OCI-LY7 (cell line): ENCODE results near the gene CLCF1. TPM values are rescaled to one million over a fixed set of nuclear protein-coding genes. Genes with fewer than 3 reads are reported as not detected.

Experiments used
- BruUV-seq: library from RNA; stranded (reverse); fragments of 400-500 nt; replicated peaks from 2 replicates; lab custom pipeline; 2021; lab: Mats Ljungman, UMichigan
- CTCF ChIA-PET: fragments of 300-600 bp; sonication (Branson Sonifier 250); formaldehyde crosslinking; loops from one replicate; lab custom pipeline; 2022; ENCODE audit warnings: antibody characterized with exemption; ENCODE audit not compliant: unreplicated experiment; lab: Charles Lee
- POLR2A ChIA-PET: fragments of 300-600 bp; sonication (Branson Sonifier 250); formaldehyde crosslinking; loops from one replicate; lab custom pipeline; 2022; ENCODE audit warnings: antibody characterized with exemption; lab: Charles Lee
- DNase-seq: peaks from one replicate; pipeline ENCODE4 v3.0.0-alpha.2; 2015; ENCODE audit warnings: low spot score
- H2AFZ ChIP-seq: fragments of 200-600 bp; sonication (generic), shearing (Covaris generic); 2 replicates; pipeline ENCODE4 v1.6.1; 2014; ENCODE audit warnings: mild to moderate bottlenecking, antibody characterized with exemption, low read length, moderate library complexity
- H3K27ac ChIP-seq: fragments of 200-600 bp; sonication (generic); 2 replicates; pipeline ENCODE4 v1.5.1; 2014; ENCODE audit warnings: mixed run types, low read depth, mild to moderate bottlenecking, moderate library complexity, low read length, inconsistent platforms; ENCODE audit not compliant: poor library complexity, severe bottlenecking
- H3K36me3 ChIP-seq: fragments of 200-600 bp; sonication (generic); 2 replicates; pipeline ENCODE4 v1.6.1; 2014; ENCODE audit warnings: mild to moderate bottlenecking, antibody characterized with exemption, low read length, moderate library complexity, mixed read lengths; ENCODE audit not compliant: insufficient read depth
- H3K4me1 ChIP-seq: fragments of 200-600 bp; sonication (generic); 2 replicates; pipeline ENCODE4 v1.5.1; 2014; ENCODE audit warnings: mild to moderate bottlenecking, low read length; ENCODE audit not compliant: insufficient read depth, poor library complexity, severe bottlenecking
- H3K4me2 ChIP-seq: fragments of 200-600 bp; sonication (generic); 2 replicates; pipeline ENCODE4 v1.6.1; 2014; ENCODE audit warnings: mild to moderate bottlenecking, low read length
- H3K4me3 ChIP-seq: fragments of 200-600 bp; sonication (generic); 2 replicates; pipeline ENCODE4 v1.5.1; 2014; ENCODE audit warnings: mild to moderate bottlenecking, low read depth, low read length; ENCODE audit not compliant: poor library complexity, severe bottlenecking
- H3K79me2 ChIP-seq: fragments of 200-600 bp; sonication (generic); 2 replicates; pipeline ENCODE4 v1.6.1; 2016; ENCODE audit warnings: low read depth, mild to moderate bottlenecking, low read length, moderate library complexity, mixed read lengths; ENCODE audit not compliant: insufficient read depth
- H3K9me2 ChIP-seq: fragments of 200-600 bp; sonication (generic); 2 replicates; pipeline ENCODE4 v1.6.1; 2016; ENCODE audit warnings: mild to moderate bottlenecking, low read length, mixed read lengths; ENCODE audit not compliant: insufficient read depth
- H3K9me3 ChIP-seq: fragments of 200-600 bp; sonication (generic); 2 replicates; pipeline ENCODE4 v1.6.1; 2014; ENCODE audit warnings: mild to moderate bottlenecking, mixed run types, low read length, mixed read lengths
- H4K20me1 ChIP-seq: fragments of 200-600 bp; sonication (generic); 2 replicates; pipeline ENCODE4 v1.6.1; 2014; ENCODE audit warnings: mild to moderate bottlenecking, antibody characterized with exemption, low read length, moderate library complexity, mixed read lengths; ENCODE audit not compliant: insufficient read depth
- CTCF ChIP-seq: fragments of 200-600 bp; sonication (generic); conservative IDR thresholded peaks from 2 replicates; pipeline ENCODE4 v1.5.1; 2014; ENCODE audit warnings: mild to moderate bottlenecking, antibody characterized with exemption, low read length, moderate library complexity, mixed read lengths
- EZH2phosphoT487 ChIP-seq: fragments of 200-600 bp; sonication (generic); IDR thresholded peaks from 2 replicates; pipeline ENCODE4 v1.6.1; 2018; ENCODE audit warnings: low read depth, borderline replicate concordance, mild to moderate bottlenecking, mixed run types, antibody characterized with exemption, low read length, moderate library complexity, mixed read lengths
- intact Hi-C: fragments of 100-400 bp; cut with micrococcal nuclease; formaldehyde crosslinking; loops from one replicate; pipeline ENCODE4 v1.10.0; 2022; ENCODE audit not compliant: unreplicated experiment
- total RNA-seq, 2 experiments: library from RNA; depleted of rRNA in 1 of 2; stranded (reverse); fragments of >200 nt in 1 of 2; shearing (Covaris generic) in 1 of 2; gene quantifications; 2 replicates each; pipeline ENCODE4 v1.2.3, GENCODE V29; 2014 to 2022

Gene CLCF1
- total RNA-seq, 2 experiments from 2014 or later, result 0.34 to 0.35 TPM

- peaks cover 67% of the 10 kb centered on the region for H3K4me1 ChIP-seq
- peak overlapping the region; percentile 31 for H3K4me2 ChIP-seq
- intact Hi-C loops, result no loop called here
- no peaks in the 10 kb centered on the region for H3K9me3 ChIP-seq
- H3K79me2 ChIP-seq, result no peaks in the 10 kb centered on the region
- BruUV-seq, result no TSS peak
- DNase-seq, result no peak
- POLR2A ChIA-PET, result no interaction called here
- no peaks in the 10 kb centered on the region for H3K36me3 ChIP-seq
- no peaks in the 10 kb centered on the region for H4K20me1 ChIP-seq
- H3K27ac ChIP-seq, result no peak overlapping the region
- H2AFZ ChIP-seq, result no peak overlapping the region
- no peaks in the 10 kb centered on the region for H3K9me2 ChIP-seq
- no peak overlapping the region for H3K4me3 ChIP-seq
- CTCF ChIA-PET, result no interaction called here
- TF ChIP-seq EZH2phosphoT487, result no peak
Measured at GRCh38 chr11:67416416-67417335, 43.3 kb upstream of the CLCF1 start.

- intact Hi-C loops, result no loop called here
- BruUV-seq, result no TSS peak
- peaks cover 70% of the 10 kb centered on the region for H3K4me1 ChIP-seq
Measured at GRCh38 chr11:67415501-67416304, 42.3 kb upstream of the CLCF1 start, which contains the start of gene CARNS1. TSS of gene CARNS1 (plus strand) at chr11:67415678. CDS start at chr11:67416200, 522 bp downstream.

More at GRCh38 chr11:67415501-67416304, 42.3 kb upstream of the CLCF1 start, which contains the start of gene CARNS1:
- H3K27ac ChIP-seq, result no peak within 1 kb of the TSS
- H3K36me3 ChIP-seq, result peaks cover 3% of the 10 kb centered on the region
- H2AFZ ChIP-seq, result no peak within 1 kb of the TSS
- no peak within 1 kb of the TSS for H3K4me3 ChIP-seq
- ChIA-PET CTCF (no interaction called here), POLR2A (no interaction called here)
- TF ChIP-seq CTCF (no peak), EZH2phosphoT487 (no peak)
- H4K20me1 ChIP-seq, result no peaks in the 10 kb centered on the region
- H3K9me2 ChIP-seq, result no peaks in the 10 kb centered on the region
- H3K4me2 ChIP-seq, result peak within 1 kb of the TSS; percentile 31; the same call in 1 of the 2 replicates
- no peaks in the 10 kb centered on the region for H3K9me3 ChIP-seq
- H3K79me2 ChIP-seq, result no peaks in the 10 kb centered on the region
- DNase-seq, result no peak
